Forelimb muscle (tissue), 1 donor: ENCODE results near the gene GALNTL6. TPM values are rescaled to one million over a fixed set of nuclear protein-coding genes. Genes with fewer than 3 reads are reported as not detected.

Source experiments
- DNase-seq: peaks from one replicate; pipeline ENCODE4 v3.0.0-alpha.2; 2013; ENCODE audit warnings: low read depth
- polyA plus RNA-seq: library from polyadenylated mRNA; unstranded; fragments of 120-200 nt; gene quantifications from one replicate; pipeline ENCODE4 v1.2.1, GENCODE V29; 2013; ENCODE audit not compliant: insufficient read length

GALNTL6 gene
- polyA plus RNA-seq, 1 donor = 0.47 TPM

DNA sequence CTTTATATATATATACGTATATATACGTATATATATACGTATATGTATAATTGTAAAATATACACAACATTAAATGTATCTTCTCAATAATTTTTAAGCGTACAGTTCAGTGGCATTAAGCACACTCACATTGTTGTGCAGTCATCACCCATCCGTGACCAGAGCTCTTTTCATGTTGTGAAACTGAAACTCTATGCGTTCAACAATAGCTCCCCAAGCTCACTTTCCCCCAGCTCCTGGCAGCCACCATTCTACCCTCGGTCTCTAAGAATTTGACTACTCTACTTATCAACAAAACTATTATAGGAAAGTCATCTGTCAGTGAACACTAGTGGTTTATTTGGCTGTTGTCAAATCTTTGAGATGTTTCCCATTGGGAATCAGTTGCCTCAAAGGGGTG, 733.6 kb downstream of the GALNTL6 start:
- no peak for DNase-seq

DNA sequence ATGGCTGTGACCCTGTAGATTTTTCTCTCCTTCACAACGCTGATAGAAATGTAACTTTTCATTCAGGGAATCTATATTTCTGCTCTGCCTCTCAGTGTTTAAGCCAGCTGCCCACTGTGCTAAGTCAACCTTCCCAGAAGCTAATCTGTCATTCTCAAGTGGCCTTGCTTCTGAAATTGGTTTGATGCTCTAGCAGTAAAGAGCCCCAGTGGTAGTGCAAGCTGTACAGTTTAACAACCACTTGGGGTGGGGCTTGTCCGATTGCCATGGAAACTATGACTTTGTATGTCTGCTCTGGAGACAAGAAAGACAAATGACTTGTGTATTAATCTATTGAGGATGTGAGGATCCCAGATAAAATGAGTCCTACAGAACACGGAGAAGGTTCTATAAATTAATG, 734.5 kb downstream of the GALNTL6 start:
- no peak for DNase-seq

DNA sequence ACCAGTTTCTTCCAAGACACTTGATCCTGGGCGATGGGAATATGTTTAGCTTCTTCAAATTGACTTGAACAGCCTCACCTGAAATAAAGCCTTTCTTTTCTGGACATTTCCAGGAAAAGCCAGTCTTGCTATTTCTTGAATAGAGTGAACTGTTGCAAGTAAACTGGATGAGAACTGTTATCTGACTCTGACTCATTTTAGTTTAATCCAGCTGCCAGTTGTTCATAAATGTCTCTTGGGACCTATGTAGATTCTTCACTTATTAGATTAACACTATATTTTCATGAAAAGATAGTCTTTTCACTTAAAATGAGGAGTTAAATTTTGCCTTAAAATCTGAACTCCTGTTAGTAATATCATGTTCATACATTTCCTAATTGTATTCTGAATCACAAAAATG, 740.0 kb downstream of the GALNTL6 start:
- no peak for DNase-seq

DNA sequence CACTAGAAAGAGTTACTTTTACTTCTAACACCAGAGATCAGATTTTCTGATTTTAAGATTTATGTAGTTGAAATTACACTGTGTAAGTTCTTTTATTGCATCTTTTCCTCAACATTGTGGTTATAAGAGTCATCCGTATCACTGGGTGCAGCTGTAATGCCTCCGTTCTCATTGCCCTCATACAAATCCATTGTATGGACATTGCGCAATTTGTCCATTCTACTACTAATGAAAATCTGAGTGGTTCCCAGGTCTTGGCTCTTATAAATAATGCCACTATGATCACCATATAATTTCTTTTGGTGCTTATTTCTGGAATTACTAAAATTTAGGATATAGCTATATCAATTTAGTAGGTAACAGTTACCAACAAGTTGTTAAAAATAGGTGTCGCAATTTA, 741.4 kb downstream of the GALNTL6 start:
- DNase-seq = no peak

DNA sequence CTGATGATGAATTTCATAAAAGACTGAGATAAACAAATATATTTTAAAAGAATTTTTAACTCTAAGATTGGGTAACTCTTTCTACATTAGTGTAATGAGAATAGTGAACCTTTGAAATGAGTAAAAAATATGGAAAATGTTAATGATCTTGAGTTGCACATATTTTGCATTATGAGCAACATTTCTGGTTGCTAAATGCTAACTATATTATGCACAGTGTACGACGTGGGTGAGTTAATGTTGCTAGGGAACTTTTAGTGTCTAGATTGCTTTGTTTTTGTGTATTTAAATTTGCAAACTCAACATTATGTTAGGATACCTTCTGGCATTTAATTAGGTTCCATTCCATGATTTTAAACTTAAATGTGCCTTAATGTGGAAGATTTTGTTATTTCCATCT, 742.5 kb downstream of the GALNTL6 start:
- DNase-seq = no peak

DNA sequence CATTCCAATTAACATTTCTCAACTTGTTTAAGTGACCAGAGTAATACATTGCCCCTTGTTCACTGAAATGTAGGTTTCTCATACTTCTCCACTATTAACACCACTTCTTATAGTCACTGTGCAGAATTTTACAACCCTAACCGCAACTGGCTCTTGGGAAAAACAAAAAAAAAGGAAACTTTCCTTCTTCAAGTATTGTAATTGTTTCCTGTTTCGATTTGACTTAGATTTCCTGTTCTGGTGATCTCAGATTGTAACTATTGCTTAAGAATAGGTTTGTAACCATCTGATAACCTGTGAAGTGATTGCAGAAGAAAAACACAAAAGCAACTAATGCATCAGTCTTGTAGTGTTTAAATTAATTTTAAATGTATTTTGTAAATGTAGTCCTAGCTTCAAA, 760.7 kb downstream of the GALNTL6 start:
- DNase-seq = no peak

DNA sequence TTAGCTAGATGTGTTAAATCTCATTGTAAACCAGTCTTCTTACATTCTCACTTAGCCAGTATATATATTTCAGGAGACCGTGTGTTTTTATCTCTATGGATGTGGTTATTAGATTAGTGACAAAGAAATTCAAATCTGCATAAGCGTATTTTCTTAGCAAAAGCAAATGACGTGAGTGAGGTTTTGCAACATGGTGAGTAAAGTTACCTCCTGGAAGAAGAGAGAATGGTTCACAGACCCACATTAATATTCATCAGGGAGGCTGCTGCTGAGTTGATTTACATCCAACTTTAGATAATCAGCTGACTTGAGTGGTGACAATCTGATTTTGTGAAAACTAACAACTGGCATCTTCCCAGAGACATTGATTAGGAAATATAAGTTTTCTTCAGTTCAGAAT, 765.5 kb downstream of the GALNTL6 start:
- no peak for DNase-seq

DNA sequence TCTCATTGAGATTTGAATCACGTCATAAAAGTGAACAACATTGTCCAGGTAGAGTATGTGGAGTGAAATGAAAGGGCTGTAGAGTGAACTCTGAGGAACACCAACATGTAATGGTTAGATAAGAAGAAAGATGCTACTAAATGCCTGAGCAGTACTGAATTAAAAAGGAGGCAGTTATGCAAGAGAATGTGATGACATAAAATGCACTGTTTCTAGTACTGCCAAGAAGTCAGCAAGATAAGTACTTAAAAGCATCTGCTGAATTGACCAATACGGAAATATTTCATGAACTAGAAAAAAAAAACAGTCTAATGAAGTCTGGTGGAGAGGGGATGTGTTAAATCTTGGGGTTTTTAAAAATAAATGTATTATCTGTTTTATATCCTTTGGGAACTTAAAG, 771.6 kb downstream of the GALNTL6 start:
- DNase-seq = no peak

DNA sequence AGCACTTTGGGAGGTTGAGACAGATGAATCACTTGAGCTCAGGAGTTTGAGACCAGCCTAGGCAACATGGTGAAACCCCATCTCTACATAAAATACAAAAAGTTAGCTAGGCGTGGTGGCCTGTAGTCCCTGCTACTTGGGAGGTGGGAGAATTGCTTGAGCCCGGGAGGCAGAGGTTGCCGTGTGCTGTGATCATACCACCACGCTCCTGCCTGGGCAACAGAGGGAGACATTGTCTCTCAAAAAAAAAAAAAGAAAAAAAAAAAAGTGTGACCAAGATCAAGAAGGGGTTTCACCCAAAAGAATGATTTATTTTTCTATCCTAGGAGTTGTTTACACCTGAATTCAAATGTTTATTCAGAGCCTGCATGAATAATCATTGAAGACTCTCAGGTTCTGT, 783.0 kb downstream of the GALNTL6 start:
- no peak for DNase-seq

DNA sequence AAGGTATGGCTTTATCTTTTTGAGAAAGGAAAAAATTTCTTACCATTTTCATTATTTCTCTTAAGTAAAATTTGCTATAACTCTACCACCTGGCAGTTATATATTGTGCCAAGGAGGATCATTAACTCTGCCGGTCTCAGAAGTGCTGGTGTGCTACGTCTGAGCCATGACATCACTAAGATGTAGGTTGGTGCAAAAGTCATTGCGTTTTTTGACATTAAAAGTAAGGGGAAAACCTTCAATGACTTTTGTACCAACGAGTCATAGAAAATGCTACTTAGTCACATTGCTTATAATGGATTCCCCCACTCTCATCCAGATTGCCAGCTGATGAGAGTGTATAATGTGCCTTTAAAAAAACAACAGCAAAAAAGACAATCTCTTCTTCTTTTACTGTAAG, 786.4 kb downstream of the GALNTL6 start:
- no peak for DNase-seq

DNA sequence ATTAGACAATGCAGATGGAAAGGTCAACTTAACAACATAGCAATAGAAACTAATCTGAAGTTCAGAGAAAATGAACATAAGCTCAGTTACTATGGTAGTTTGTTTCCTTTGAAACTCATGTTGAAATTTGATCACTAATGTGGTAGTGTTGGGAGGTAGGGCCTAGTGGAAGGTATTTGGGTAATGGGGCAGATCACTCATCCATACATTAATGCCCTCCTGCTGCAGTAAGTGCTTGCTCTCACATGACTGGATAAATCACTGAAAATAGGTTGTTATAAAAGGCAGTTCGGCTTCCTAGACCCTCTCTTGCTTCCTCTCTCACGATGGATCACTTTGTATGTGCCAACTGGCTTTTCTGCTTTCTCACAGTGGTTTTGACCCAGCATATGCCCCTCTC, 788.0 kb downstream of the GALNTL6 start:
- no peak for DNase-seq

DNA sequence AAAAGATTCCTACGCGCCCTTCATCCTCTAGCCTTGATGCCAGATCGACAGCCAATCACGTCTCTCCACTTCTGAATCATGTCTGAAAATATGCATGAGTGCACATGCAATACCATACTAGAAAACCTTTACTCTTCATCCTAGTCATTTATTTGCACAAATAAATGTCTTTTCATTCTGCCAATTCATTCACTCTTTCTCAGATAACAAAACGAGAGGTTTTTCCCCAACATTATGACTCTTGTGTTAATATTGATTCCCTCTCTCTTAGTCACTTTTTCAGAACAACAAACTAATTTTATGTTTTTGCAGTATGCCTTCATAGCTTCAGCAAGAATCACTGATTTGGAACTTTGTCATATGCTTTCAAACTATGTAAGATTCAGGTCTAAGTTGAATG, 806.0 kb downstream of the GALNTL6 start:
- DNase-seq = no peak

DNA sequence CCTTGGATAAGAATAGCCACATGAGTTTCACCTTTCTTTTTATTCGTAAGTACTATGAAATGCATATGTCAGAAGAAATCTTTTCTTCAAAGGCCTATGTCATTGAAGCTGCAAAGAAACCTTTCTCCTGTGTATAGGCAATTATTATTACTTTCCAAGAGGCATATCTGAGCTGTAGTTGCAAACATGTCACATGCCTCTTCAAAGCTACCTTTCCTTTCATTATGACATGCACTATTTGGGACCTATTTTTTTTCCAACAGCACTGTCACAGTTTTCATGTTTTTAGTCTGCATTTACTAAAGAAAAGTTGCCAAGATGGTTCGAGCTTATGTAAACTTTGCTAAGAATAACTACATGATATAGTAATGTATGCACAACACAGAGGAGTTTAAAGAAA, 806.6 kb downstream of the GALNTL6 start:
- no peak for DNase-seq

DNA sequence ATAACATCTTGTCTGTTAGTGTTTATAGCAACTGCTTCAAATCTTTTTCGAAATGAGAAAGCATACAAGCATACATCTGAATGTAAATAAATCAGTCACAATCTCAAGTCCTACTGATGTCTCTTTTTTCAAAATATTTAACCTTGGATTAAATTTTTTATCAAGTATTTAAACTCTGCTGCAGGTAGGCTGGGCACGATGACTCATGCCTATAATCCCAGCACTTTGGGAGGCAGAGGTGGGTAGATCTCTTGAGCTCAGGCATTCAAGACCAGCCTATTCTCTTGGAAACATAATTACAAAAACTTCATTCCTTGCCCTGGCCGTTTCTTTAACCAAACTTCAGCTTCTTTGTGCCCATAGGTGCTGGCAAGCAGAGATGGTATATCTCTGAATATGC, 815.1 kb downstream of the GALNTL6 start:
- no peak for DNase-seq

DNA sequence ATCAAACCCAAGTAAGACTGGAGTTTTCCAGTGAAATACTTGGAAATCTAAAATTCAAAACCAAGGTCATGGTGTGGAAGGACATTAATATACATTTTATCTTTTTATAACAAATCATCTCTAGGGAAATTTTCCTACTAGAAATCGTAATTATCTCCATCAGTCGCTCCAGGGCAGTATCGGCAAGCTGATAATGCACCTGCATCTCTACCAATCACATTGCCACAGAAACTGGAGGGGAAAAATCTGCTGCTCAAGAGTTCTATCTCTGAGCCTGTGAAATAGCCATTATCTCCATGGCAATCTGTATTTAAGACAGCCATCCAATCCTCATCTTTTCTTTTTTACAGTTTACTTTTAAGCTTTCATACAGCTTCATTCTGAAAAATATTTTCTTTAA, 817.1 kb downstream of the GALNTL6 start:
- no peak for DNase-seq

DNA sequence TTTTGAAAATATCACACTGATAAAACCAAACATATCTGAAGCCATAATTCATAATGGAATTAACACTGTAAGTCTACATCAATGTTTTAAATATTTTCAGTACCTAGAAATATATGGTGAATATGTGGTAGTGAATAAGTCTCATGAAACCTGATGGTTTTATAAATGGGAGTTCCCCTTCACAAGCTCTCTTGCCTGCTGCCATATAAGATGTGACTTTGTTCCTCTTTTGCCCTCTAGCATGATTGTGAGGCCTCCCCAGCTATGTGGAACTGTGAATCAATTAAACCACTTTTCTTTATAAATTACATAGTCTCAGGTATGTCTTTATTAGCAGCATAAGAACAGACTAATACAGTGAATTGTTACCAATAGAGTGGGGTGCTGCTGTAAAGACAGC, 818.6 kb downstream of the GALNTL6 start:
- no peak for DNase-seq

DNA sequence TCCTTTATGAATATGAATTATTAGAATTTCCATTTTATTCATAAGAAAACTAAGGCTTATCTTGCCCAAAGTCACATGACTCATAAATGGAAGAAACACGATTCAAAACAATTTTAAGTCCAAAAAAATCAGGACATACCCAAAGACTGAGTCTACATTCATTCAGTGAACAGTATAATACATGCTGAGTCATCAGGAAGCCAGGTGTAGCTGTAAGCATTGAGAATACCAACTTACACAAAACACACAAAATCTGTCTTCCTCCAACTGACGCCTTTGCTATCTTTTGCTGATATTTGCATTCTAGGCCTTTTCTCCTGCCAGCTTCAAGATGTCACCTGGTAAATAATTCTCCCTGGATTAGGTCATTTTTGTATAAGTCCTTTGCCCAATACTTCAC, 835.3 kb downstream of the GALNTL6 start:
- no peak for DNase-seq

DNA sequence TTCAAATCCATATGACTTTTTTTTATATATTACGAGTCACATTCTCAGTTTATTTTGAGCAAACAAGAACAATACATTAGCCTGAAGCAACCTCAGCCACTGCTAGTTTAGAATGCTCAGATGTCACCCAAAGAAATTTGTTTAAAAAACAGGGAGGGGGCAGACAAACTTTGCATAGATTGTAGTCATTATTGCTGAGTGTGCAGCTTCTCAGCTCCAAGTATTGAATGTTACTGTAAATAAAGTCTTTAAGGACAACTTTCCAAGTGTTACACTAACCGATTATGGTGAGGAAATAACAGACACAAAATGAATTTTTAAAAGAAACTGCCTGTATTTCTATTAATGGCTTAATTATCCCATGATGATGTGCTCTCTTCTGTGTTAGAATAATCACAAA, 835.9 kb downstream of the GALNTL6 start:
- no peak for DNase-seq

DNA sequence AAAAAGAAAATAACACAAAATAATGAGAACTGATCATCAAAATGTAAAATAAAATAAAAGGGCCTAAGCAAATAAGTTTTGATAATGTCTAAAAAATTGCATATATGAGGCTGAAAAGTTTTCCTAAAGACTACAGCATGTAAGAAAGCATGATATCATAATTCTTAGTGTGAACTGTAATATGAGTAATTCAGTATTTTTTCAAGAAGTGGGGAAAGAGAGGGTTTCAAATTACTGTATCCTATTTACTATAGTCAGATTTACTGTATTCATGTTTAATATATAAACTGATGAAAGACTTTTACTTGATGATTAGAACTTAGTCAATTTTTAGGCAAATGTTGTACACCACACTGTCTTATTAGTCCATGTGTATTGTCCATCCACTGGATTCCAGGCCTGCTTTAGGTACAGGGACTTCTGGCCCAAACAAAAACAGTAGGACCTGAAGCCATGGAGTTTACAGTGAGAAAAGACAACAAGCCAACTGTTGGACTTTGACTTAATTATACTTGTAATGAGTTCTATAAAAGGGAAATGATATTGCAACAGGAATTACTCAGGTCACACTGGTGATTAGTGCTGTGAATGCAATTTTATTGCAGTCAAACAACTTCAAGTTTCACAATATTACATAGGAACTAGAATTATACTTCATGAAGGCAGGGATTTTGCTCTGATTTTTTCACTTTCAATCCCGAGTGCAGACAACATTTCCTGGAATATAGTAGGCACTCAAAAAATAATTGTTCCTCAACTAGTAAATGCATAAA, 837.7 kb downstream of the GALNTL6 start:
- DNase-seq = no peak

DNA sequence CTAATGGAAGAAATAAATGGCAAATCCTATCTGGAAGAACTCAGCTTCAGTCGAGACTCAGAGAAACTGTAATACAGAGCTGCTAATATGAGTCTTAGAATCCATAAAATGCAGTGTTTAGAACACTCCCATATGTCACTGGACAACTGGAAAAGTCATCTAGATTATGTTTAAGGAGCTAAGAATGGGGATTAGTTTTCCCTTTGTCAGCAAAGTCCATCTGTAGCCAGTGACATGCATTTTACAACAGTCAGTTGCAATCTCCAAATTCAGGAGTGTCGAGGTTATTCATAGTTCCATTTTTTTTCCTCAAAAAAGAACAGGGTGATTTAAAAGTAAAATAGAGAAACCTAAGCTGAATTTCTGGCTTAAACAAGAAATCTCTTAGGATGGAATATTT, 838.8 kb downstream of the GALNTL6 start:
- no peak for DNase-seq

DNA sequence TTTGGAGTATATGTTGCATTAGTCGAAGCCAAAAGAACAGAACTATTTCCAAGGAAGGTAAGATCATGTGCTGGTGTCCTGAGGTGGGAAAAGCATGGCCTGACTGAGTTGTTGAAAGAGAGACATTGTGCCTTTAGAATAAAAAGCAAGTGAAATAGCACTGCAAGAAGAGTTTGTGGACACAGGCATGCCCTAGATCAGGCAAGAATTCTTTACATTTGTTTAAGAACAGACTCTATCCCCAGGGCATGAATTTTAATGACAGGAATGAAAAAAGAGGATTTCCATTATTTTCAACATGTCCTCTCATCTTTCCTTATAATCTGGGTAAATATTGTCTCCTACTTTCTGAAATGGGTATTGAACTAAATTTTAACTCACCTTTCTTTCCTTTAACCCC, 839.2 kb downstream of the GALNTL6 start:
- no peak for DNase-seq

DNA sequence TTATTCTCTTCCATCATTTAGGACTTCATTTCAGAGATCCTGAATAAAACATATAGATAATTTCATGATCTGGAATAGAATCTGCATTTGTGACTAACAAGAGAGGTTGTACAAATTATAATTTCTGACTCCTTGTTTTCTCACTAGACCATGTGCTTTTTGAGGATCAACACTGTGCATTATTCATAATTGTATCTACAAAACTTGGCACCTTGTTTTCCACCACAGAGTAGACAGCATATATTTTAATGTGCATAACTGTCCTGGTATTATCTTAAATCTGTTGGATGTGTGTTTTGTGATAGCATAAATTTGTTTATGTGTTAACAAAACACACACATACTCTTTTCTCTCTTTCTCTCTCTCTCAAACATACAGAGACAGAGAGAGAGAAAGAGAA, 840.5 kb downstream of the GALNTL6 start:
- no peak for DNase-seq

DNA sequence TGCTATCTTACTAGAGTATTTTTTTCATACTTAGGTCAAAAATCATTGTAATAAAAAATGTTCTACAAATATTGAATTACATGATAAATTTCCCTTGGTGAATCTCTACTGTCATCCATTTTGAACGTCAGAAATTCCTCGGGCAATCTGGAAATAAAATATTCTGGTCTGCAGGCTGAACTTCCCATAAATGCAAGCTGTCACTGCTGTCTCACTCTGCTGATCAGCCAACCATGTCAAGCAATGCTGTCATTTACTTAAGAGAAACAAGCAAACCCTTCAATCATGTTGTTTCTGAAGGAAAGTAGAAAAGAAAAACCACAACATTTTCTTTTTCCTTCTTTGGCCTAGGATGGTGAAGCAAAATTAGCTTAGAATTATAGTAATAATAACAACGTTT, 841.3 kb downstream of the GALNTL6 start:
- DNase-seq = no peak

DNA sequence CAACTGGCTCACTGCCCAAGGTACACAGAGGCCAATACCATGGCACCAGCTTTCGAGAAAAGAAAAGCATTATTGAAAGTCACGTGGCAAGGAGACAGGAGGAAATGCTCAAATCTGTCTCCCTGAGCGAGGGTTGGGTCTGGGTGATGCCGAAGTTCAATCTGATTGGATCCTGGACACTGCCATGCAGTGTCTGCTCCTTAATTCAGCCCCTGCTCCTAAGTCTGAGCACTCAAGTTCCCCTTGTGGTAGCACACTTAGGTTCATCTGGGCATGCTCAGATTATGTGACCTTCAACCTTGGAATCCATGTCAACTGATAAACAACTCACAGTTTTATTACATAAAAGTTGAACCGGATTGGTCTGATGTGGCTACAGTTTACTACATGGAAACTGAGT, 842.9 kb downstream of the GALNTL6 start:
- DNase-seq = no peak
